Osteoblast (primary cell): ENCODE measurements around the gene ACAD11. TPM values are rescaled to one million over a fixed set of nuclear protein-coding genes. Genes with fewer than 3 reads are reported as not detected.

Experiments
- DNase-seq: peaks from one replicate; pipeline ENCODE4 v3.0.0; 2011; ENCODE audit warnings: low spot score, mixed read lengths; ENCODE audit not compliant: insufficient read length; ENCODE audit errors: missing footprints
- H2AFZ ChIP-seq: 2 replicates; pipeline ENCODE4 v1.6.0; 2011; ENCODE audit warnings: mild to moderate bottlenecking, low read length
- H3K27ac ChIP-seq: 2 replicates; pipeline ENCODE4 v1.5.1; 2011; ENCODE audit warnings: mild to moderate bottlenecking, low read depth, low read length, moderate library complexity
- H3K27me3 ChIP-seq: 2 replicates; pipeline ENCODE4 v1.6.0; 2012; ENCODE audit warnings: mild to moderate bottlenecking, control low read depth, inconsistent platforms, low read length, moderate library complexity; ENCODE audit not compliant: insufficient read depth
- H3K36me3 ChIP-seq: 2 replicates; pipeline ENCODE4 v1.5.1; 2011; ENCODE audit warnings: mild to moderate bottlenecking, low read length, control low read depth, moderate library complexity; ENCODE audit not compliant: insufficient read depth
- H3K4me1 ChIP-seq: 2 replicates; pipeline ENCODE4 v1.5.1; 2011; ENCODE audit warnings: mild to moderate bottlenecking, low read length, control low read depth, moderate library complexity; ENCODE audit not compliant: insufficient read depth
- H3K4me2 ChIP-seq: 2 replicates; pipeline ENCODE4 v1.6.0; 2011; ENCODE audit warnings: mild to moderate bottlenecking, low read length; ENCODE audit not compliant: insufficient read depth
- H3K4me3 ChIP-seq: fragments of 200-600 bp; sonication (generic); 3 replicates; pipeline ENCODE4 v1.5.1; 2012; ENCODE audit warnings: mild to moderate bottlenecking, low read length, inconsistent platforms; ENCODE audit not compliant: insufficient read depth
- H3K79me2 ChIP-seq: 2 replicates; pipeline ENCODE4 v1.6.0; 2012; ENCODE audit warnings: mild to moderate bottlenecking, low read length, control low read depth, inconsistent platforms; ENCODE audit not compliant: insufficient read depth
- H3K9me3 ChIP-seq: 2 replicates; pipeline ENCODE4 v1.5.1; 2011; ENCODE audit warnings: low read depth, low read length, control low read depth
- H4K20me1 ChIP-seq: 2 replicates; pipeline ENCODE4 v1.6.0; 2012; ENCODE audit warnings: mild to moderate bottlenecking, low read length, control low read depth; ENCODE audit not compliant: insufficient read depth
- CTCF ChIP-seq: IDR thresholded peaks from 2 replicates; pipeline ENCODE4 v1.5.1; 2011; ENCODE audit warnings: mild to moderate bottlenecking, low read depth, low read length, moderate library complexity; ENCODE audit errors: extremely low read depth
- total RNA-seq: library from RNA; depleted of rRNA; stranded (reverse); fragments of >200 nt; gene quantifications from 2 replicates; pipeline ENCODE4 v1.2.3, GENCODE V29; 2012

Gene ACAD11
- total RNA-seq, 1 donor = 31.1 TPM

- H3K27me3 ChIP-seq = no peaks in the 10 kb centered on the region
- H4K20me1 ChIP-seq = no peaks in the 10 kb centered on the region
- no peaks in the 10 kb centered on the region for H3K9me3 ChIP-seq
- H3K36me3 ChIP-seq = peaks cover 8% of the 10 kb centered on the region
- no peak overlapping the region for H2AFZ ChIP-seq
- no peak overlapping the region for H3K4me3 ChIP-seq
- H3K79me2 ChIP-seq = no peaks in the 10 kb centered on the region
- peaks cover 12% of the 10 kb centered on the region for H3K4me1 ChIP-seq
- no peak overlapping the region for H3K27ac ChIP-seq
- DNase-seq = no peak
- TF ChIP-seq CTCF = no peak
- H3K4me2 ChIP-seq = no peak overlapping the region
Observed at GRCh38 chr3:132623646-132624045, 36.0 kb downstream of the ACAD11 start.

- Histone ChIP-seq H3K9me3 (no peaks in the 10 kb centered on the region), H4K20me1 (no peaks in the 10 kb centered on the region), H3K36me3 (peaks cover 8% of the 10 kb centered on the region), H2AFZ (no peak overlapping the region), H3K79me2 (no peaks in the 10 kb centered on the region), H3K27ac (no peak overlapping the region), H3K4me3 (no peak overlapping the region), H3K4me1 (peaks cover 12% of the 10 kb centered on the region), H3K4me2 (no peak overlapping the region), H3K27me3 (no peaks in the 10 kb centered on the region)
- DNase-seq = no peak
- TF ChIP-seq CTCF = no peak
Observed at GRCh38 chr3:132622761-132623160, 36.8 kb downstream of the ACAD11 start.

- H3K4me3 ChIP-seq = no peak overlapping the region
- peaks cover 12% of the 10 kb centered on the region for H3K4me1 ChIP-seq
- DNase-seq = no peak
- no peaks in the 10 kb centered on the region for H3K79me2 ChIP-seq
- H3K4me2 ChIP-seq = no peak overlapping the region
- no peak overlapping the region for H3K27ac ChIP-seq
- H4K20me1 ChIP-seq = no peaks in the 10 kb centered on the region
- H3K36me3 ChIP-seq = peaks cover 3% of the 10 kb centered on the region
- H2AFZ ChIP-seq = no peak overlapping the region
- no peak for TF ChIP-seq CTCF
- H3K9me3 ChIP-seq = no peaks in the 10 kb centered on the region
- no peaks in the 10 kb centered on the region for H3K27me3 ChIP-seq
Observed at GRCh38 chr3:132622148-132622547, 37.5 kb downstream of the ACAD11 start.

- Histone ChIP-seq H3K36me3 (no peaks in the 10 kb centered on the region), H3K4me2 (no peak overlapping the region), H3K27me3 (no peaks in the 10 kb centered on the region), H3K4me1 (peaks cover 4% of the 10 kb centered on the region), H3K9me3 (no peaks in the 10 kb centered on the region), H4K20me1 (no peaks in the 10 kb centered on the region), H3K79me2 (no peaks in the 10 kb centered on the region), H3K27ac (no peak overlapping the region), H2AFZ (no peak overlapping the region), H3K4me3 (no peak overlapping the region)
- no peak for TF ChIP-seq CTCF
- DNase-seq = no peak
Observed at GRCh38 chr3:132616780-132617179, 42.8 kb downstream of the ACAD11 start.
